Hematopoietic multipotent progenitor cell treated with erythropoietin and hydrocortisone succinate and interleukin-3 and kit ligand, for 17 days (in vitro differentiated cells): ENCODE data around the gene PNPLA5.

ENCODE experiments used
- DNase-seq: peaks from one replicate; pipeline ENCODE4 v3.0.0-alpha.2; 2015; ENCODE audit warnings: low spot score

Gene PNPLA5

GRCh38 chr22:43854786-43855271 lies 37.0 kb downstream of the PNPLA5 start:
- DNase-seq: no peak

- no peak for DNase-seq
These were observed 37.6 kb downstream of the PNPLA5 start for GRCh38 chr22:43854121-43854785.

GRCh38 chr22:43853328-43853931 lies 38.4 kb downstream of the PNPLA5 start:
- no peak for DNase-seq

- no peak for DNase-seq
These were observed 39.1 kb downstream of the PNPLA5 start for GRCh38 chr22:43852573-43853327.

- no peak for DNase-seq
These were observed 39.9 kb downstream of the PNPLA5 start for GRCh38 chr22:43851979-43852307.

GRCh38 chr22:43851058-43851978 lies 40.5 kb downstream of the PNPLA5 start:
- DNase-seq: no peak

- no peak for DNase-seq
These were observed 41.3 kb downstream of the PNPLA5 start for GRCh38 chr22:43850529-43850928.

- no peak for DNase-seq
These were observed 42.1 kb downstream of the PNPLA5 start for GRCh38 chr22:43849731-43850130.

GRCh38 chr22:43848366-43849171 lies 43.2 kb downstream of the PNPLA5 start:
- DNase-seq: no peak

- no peak for DNase-seq
These were observed 44.2 kb downstream of the PNPLA5 start for GRCh38 chr22:43847376-43848289.

GRCh38 chr22:43846966-43847365 lies 44.8 kb downstream of the PNPLA5 start:
- DNase-seq: no peak

- DNase-seq: no peak
These were observed 45.8 kb downstream of the PNPLA5 start for GRCh38 chr22:43845981-43846380.

- DNase-seq: no peak
These were observed 47.0 kb downstream of the PNPLA5 start for GRCh38 chr22:43844560-43845545.

GRCh38 chr22:43843783-43844530 lies 47.9 kb downstream of the PNPLA5 start:
- no peak for DNase-seq

- DNase-seq: no peak
These were observed 50.1 kb downstream of the PNPLA5 start for GRCh38 chr22:43841742-43842141.

- no peak for DNase-seq
These were observed 51.0 kb downstream of the PNPLA5 start for GRCh38 chr22:43840851-43841250.

- no peak for DNase-seq
These were observed 51.4 kb downstream of the PNPLA5 start for GRCh38 chr22:43840431-43840830.

- DNase-seq: no peak
These were observed 52.0 kb downstream of the PNPLA5 start for GRCh38 chr22:43839781-43840180.
